ENCODE data around the gene RPUSD2.
"Not testable (repeated sequence)": the region's sequence is repeated elsewhere in the genome, so short reads cannot be mapped to it uniquely, and the experiment has no call there.

RPUSD2 gene

GRCh38 chr15:40567111-40567510 lies 2.0 kb upstream of the RPUSD2 start:
- Histone ChIP-seq H4K20me1 (ENCODE audit: insufficient read depth, low read length) (no peaks in the 10 kb centered on the region), H3F3A (ENCODE audit: insufficient read depth, low read length) (no peaks in the 10 kb centered on the region), H3K4me3 (ENCODE audit: low read depth, low read length, poor library complexity, severe bottlenecking) (peak overlapping the region; percentile 24), H3K4me2 (ENCODE audit: low read length) (peak overlapping the region; percentile 49), H3K4me1 (ENCODE audit: insufficient read depth, low read length, severe bottlenecking) (peaks cover 51% of the 10 kb centered on the region), H3K27me3 (ENCODE audit: insufficient read depth, low read length) (no peaks in the 10 kb centered on the region), H3K79me2 (ENCODE audit: insufficient read depth, low read length) (peaks cover 11% of the 10 kb centered on the region), H2AFZ (ENCODE audit: low read length) (no peak overlapping the region), H3K9ac (ENCODE audit: low read length) (peak overlapping the region; percentile 18; the same call in 1 of the 2 replicates), H3K9me3 (ENCODE audit: low read length) (no peaks in the 10 kb centered on the region), H3K36me3 (ENCODE audit: insufficient read depth, low read length) (peaks cover 8% of the 10 kb centered on the region; the same call in 1 of the 2 replicates), H3K27ac (ENCODE audit: low read depth, low read length, poor library complexity, severe bottlenecking) (peak overlapping the region; percentile 44), H3K9me2 (ENCODE audit: low read depth, low read length) (no peaks in the 10 kb centered on the region)
- TF ChIP-seq CTCF (IDR thresholded peaks at IDR 0.05; ENCODE audit: low read length) (peak; percentile 80), EZH2 (IDR thresholded peaks at IDR 0.05; ENCODE audit: borderline replicate concordance, low read length) (no peak)

GRCh38 chr15:40575113-40575512 lies 6.0 kb downstream of the RPUSD2 start:
- Histone ChIP-seq H3K36me3 (ENCODE audit: insufficient read depth, low read length) (peaks cover 39% of the 10 kb centered on the region), H3K4me1 (ENCODE audit: insufficient read depth, low read length, severe bottlenecking) (peaks cover 7% of the 10 kb centered on the region), H3F3A (ENCODE audit: insufficient read depth, low read length) (no peaks in the 10 kb centered on the region; the same call in 1 of the 2 replicates), H3K27ac (ENCODE audit: low read depth, low read length, poor library complexity, severe bottlenecking) (no peak overlapping the region), H2AFZ (ENCODE audit: low read length) (no peak overlapping the region), H3K9me3 (ENCODE audit: low read length) (no peaks in the 10 kb centered on the region), H4K20me1 (ENCODE audit: insufficient read depth, low read length) (no peaks in the 10 kb centered on the region), H3K27me3 (ENCODE audit: insufficient read depth, low read length) (no peaks in the 10 kb centered on the region), H3K9ac (ENCODE audit: low read length) (no peak overlapping the region), H3K9me2 (ENCODE audit: low read depth, low read length) (no peaks in the 10 kb centered on the region), H3K79me2 (ENCODE audit: insufficient read depth, low read length) (peaks cover 6% of the 10 kb centered on the region), H3K4me2 (ENCODE audit: low read length) (no peak overlapping the region), H3K4me3 (ENCODE audit: low read depth, low read length, poor library complexity, severe bottlenecking) (no peak overlapping the region)
- TF ChIP-seq CTCF (IDR thresholded peaks at IDR 0.05; ENCODE audit: low read length) (no peak), EZH2 (IDR thresholded peaks at IDR 0.05; ENCODE audit: borderline replicate concordance, low read length) (no peak)

DNA sequence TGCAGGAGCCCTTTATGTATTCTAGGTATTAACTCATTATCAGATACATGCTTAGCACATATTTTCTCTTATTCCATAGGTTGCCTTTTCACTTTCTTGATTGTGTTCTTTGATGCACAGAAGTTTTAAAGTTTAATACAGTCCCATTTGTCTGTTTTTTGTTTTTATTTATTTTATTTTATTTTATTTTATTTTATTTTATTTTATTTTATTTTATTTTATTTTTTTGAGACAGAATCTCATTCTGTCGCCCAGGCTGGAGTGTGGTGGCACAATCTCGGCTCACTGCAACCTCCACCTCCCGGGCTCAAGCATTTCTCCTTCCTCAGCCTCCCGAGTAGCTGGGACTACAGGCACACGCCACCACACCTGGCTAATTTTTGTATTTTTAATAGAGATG lies 7.8 kb downstream of the RPUSD2 start:
- not testable (repeated sequence) for H3K27me3 ChIP-seq (ENCODE audit: insufficient read depth, low read length); H3K9me2 ChIP-seq (ENCODE audit: low read depth, low read length); H3F3A ChIP-seq (ENCODE audit: insufficient read depth, low read length); H3K9me3 ChIP-seq (ENCODE audit: low read length); H3K79me2 ChIP-seq (ENCODE audit: insufficient read depth, low read length); H2AFZ ChIP-seq (ENCODE audit: low read length); H3K9ac ChIP-seq (ENCODE audit: low read length); H3K4me3 ChIP-seq (ENCODE audit: low read depth, low read length, poor library complexity, severe bottlenecking); H3K27ac ChIP-seq (ENCODE audit: low read depth, low read length, poor library complexity, severe bottlenecking); H3K4me1 ChIP-seq (ENCODE audit: insufficient read depth, low read length, severe bottlenecking); H3K4me2 ChIP-seq (ENCODE audit: low read length); H4K20me1 ChIP-seq (ENCODE audit: insufficient read depth, low read length)
- peaks cover 31% of the 10 kb centered on the region for H3K36me3 ChIP-seq (ENCODE audit: insufficient read depth, low read length)

DNA sequence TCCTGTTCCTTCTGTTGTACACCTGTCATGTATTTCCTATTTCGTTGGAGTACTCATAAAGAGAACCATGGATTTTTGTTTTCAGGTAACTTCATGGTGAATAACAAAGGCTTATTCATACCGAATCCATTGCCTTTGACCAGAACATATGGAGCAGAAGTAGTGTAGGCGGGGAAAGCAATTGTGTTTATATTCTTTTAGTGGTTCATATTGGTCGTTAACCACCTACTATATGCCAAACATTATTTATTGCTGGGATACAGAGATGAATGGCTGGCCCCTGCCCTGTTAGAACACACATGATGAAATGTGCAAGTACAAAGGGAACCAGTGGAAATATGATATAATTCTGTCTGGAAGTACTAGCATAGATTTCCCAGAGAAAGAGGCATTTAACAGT lies 9.8 kb downstream of the RPUSD2 start:
- Histone ChIP-seq H3K9ac (ENCODE audit: low read length) (no peak overlapping the region), H3K27ac (ENCODE audit: low read depth, low read length, poor library complexity, severe bottlenecking) (no peak overlapping the region)
- TF ChIP-seq CTCF (IDR thresholded peaks at IDR 0.05; ENCODE audit: low read length), result no peak
- no peak for TF ChIP-seq EZH2 (IDR thresholded peaks at IDR 0.05; ENCODE audit: borderline replicate concordance, low read length)

DNA sequence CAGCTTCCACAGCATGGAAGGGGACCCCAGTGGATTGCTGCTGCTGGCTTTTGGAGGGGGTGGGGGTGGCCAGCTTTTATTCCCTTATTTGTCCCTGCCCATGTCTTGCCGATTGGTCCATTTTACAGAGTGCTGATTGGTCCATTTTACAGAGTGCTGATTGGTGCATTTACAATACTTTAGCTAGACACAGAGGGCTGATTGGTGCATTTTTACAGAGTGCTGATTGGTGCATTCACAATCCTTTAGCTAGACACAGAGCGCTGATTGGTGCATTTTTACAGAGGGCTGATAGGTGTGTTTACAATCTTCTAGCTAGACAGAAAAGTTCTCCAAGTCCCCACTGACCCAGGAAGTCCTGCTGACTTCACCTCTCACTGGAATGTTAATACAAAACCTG lies 12.7 kb downstream of the RPUSD2 start:
- H3K4me2 ChIP-seq (ENCODE audit: low read length); H3K36me3 ChIP-seq (ENCODE audit: insufficient read depth, low read length); H3K9ac ChIP-seq (ENCODE audit: low read length); H3K27me3 ChIP-seq (ENCODE audit: insufficient read depth, low read length); H3K4me1 ChIP-seq (ENCODE audit: insufficient read depth, low read length, severe bottlenecking); H2AFZ ChIP-seq (ENCODE audit: low read length); H3K79me2 ChIP-seq (ENCODE audit: insufficient read depth, low read length); H3K27ac ChIP-seq (ENCODE audit: low read depth, low read length, poor library complexity, severe bottlenecking); H3F3A ChIP-seq (ENCODE audit: insufficient read depth, low read length); H3K4me3 ChIP-seq (ENCODE audit: low read depth, low read length, poor library complexity, severe bottlenecking); H3K9me3 ChIP-seq (ENCODE audit: low read length); H4K20me1 ChIP-seq (ENCODE audit: insufficient read depth, low read length); H3K9me2 ChIP-seq (ENCODE audit: low read depth, low read length): not testable (repeated sequence)

More for the DNA sequence above, 9.8 kb downstream of the RPUSD2 start:
- Histone ChIP-seq H3K4me2 (ENCODE audit: low read length) (no peak overlapping the region), H3K9me2 (ENCODE audit: low read depth, low read length) (no peaks in the 10 kb centered on the region), H2AFZ (ENCODE audit: low read length) (no peak overlapping the region), H3K79me2 (ENCODE audit: insufficient read depth, low read length) (no peaks in the 10 kb centered on the region), H4K20me1 (ENCODE audit: insufficient read depth, low read length) (no peaks in the 10 kb centered on the region), H3F3A (ENCODE audit: insufficient read depth, low read length) (no peaks in the 10 kb centered on the region; the same call in 1 of the 2 replicates), H3K36me3 (ENCODE audit: insufficient read depth, low read length) (peaks cover 16% of the 10 kb centered on the region), H3K9me3 (ENCODE audit: low read length) (0 out of 2 replicates have a peak, but pooled peaks cover 2% of the 10 kb centered on the region), H3K27me3 (ENCODE audit: insufficient read depth, low read length) (no peaks in the 10 kb centered on the region), H3K4me1 (ENCODE audit: insufficient read depth, low read length, severe bottlenecking) (no peaks in the 10 kb centered on the region), H3K4me3 (ENCODE audit: low read depth, low read length, poor library complexity, severe bottlenecking) (no peak overlapping the region)

Data from OCI-LY1 (cell line).